Right lobe of liver (tissue), 5 donors: ENCODE results near the gene KRT83. TPM values are rescaled to one million over a fixed set of nuclear protein-coding genes. Genes with fewer than 3 reads are reported as not detected.

ENCODE experiments used
- total RNA-seq, 6 experiments: library from RNA; depleted of rRNA in 2 of 6; stranded (reverse); fragments of >200 nt in 2 of 6; fragmentation: NEBNext Ultra II Directional in 3 of 6; extraction: Animal tissue kit (Norgen Biotek cat#: 25700) in 3 of 6; gene quantifications; one replicate each; pipeline versions ENCODE4 v1.1.0 to v1.2.4, GENCODE V29; 2016 to 2023
- donor health status: DM: no; HTN: no; CAD: no.
- donor health status: DM: no; HTN: no; CAD: no.
- donor health status: DM: no; HTN: yes; CAD: no.
- donor health status: DM: no; HTN: yes; CAD: no.

Gene KRT83
- total RNA-seq, 6 experiments from 2014 or later: not detected

Other genes with a start within 250 kb of the KRT83 start
- not detected for gene SMIM41, start 241.7 kb downstream of the KRT83 start, total RNA-seq
- gene KRT80, start 129.4 kb downstream of the KRT83 start, total RNA-seq: under 1 TPM; 0.09 to 0.51 (median 0.15) TPM
- 10 to 100 TPM in 3 of 6 experiments, 1 to 10 TPM in 3; 3.4 to 19.2 (median 10.7) TPM for gene KRT7, start 88.2 kb downstream of the KRT83 start, total RNA-seq
- gene KRT86, start 46.8 kb downstream of the KRT83 start, total RNA-seq: not detected
- gene KRT81, start 29.9 kb downstream of the KRT83 start, total RNA-seq: under 1 TPM in 1 of 6 experiments, not detected in 5; 0.13 TPM
- gene KRT85, start 46.1 kb upstream of the KRT83 start, total RNA-seq: not detected
- gene KRT84, start 64.3 kb upstream of the KRT83 start, total RNA-seq: not detected
- not detected for gene KRT82, start 84.9 kb upstream of the KRT83 start, total RNA-seq
- not detected for gene KRT75, start 113.0 kb upstream of the KRT83 start, total RNA-seq
- gene KRT6B, start 130.7 kb upstream of the KRT83 start, total RNA-seq: under 1 TPM in 1 of 6 experiments, not detected in 5; 0.13 TPM
- gene KRT6C, start 152.4 kb upstream of the KRT83 start, total RNA-seq: under 1 TPM in 1 of 6 experiments, not detected in 5; 0.15 TPM
- gene KRT6A, start 171.9 kb upstream of the KRT83 start, total RNA-seq: 1 to 10 TPM in 1 of 6 experiments, not detected in 5; 1.2 TPM
- under 1 TPM in 1 of 6 experiments, not detected in 5; 0.66 TPM for gene KRT5, start 199.0 kb upstream of the KRT83 start, total RNA-seq
- gene KRT71, start 231.7 kb upstream of the KRT83 start, total RNA-seq: not detected